Liver (tissue), 3 donors: ENCODE data around the gene KEAP1.

ENCODE experiments used
- EGR1 ChIP-seq, 2 donors: IDR thresholded peaks; 2 replicates each; pipeline ENCODE4 v1.6.1; 2016 to 2018; ENCODE audit warnings: antibody characterized with exemption in 2 of 2, low read depth in 2 of 2
- NR2F2 ChIP-seq: IDR thresholded peaks from 2 replicates; pipeline ENCODE4 v1.6.1; 2016; ENCODE audit warnings: antibody characterized with exemption
- RAD21 ChIP-seq, 2 donors: IDR thresholded peaks; 2 replicates each; pipeline ENCODE4 v1.6.1; 2016; ENCODE audit warnings: antibody characterized with exemption in 2 of 2, mild to moderate bottlenecking in 2 of 2
- RXRA ChIP-seq, 2 donors: IDR thresholded peaks; 2 replicates each; pipeline ENCODE4 v1.6.1; 2017 to 2018; ENCODE audit warnings: antibody characterized with exemption in 2 of 2, mild to moderate bottlenecking in 1 of 2
- TAF1 ChIP-seq: conservative IDR thresholded peaks from 2 replicates; pipeline ENCODE4 v1.6.1; 2016; ENCODE audit warnings: antibody characterized with exemption, mild to moderate bottlenecking
- TF ChIP-seq, protein P1 (sequence below): fragments of 150-350 bp; IDR thresholded peaks from 2 replicates; pipeline ENCODE4 v1.5.1; 2017; ENCODE audit warnings: improper control_type of control experiment, low read depth, low read length; ENCODE audit not compliant: missing input control
- TF ChIP-seq, protein P2 (sequence below): IDR thresholded peaks from 2 replicates; pipeline ENCODE4 v1.6.1; 2016; ENCODE audit warnings: antibody characterized with exemption
- TF ChIP-seq, protein P3 (sequence below): IDR thresholded peaks from 2 replicates; pipeline ENCODE4 v1.6.1; 2016; ENCODE audit warnings: antibody characterized with exemption
- TF ChIP-seq, protein P4 (sequence below): IDR thresholded peaks from 2 replicates; pipeline ENCODE4 v1.6.1; 2016; ENCODE audit warnings: antibody characterized with exemption, mild to moderate bottlenecking
- TF ChIP-seq, protein P5 (sequence below): IDR thresholded peaks from 2 replicates; pipeline ENCODE4 v1.6.1; 2016; ENCODE audit warnings: antibody characterized with exemption
- donor health status: healthy.
- donor health status: healthy.

DNA sequence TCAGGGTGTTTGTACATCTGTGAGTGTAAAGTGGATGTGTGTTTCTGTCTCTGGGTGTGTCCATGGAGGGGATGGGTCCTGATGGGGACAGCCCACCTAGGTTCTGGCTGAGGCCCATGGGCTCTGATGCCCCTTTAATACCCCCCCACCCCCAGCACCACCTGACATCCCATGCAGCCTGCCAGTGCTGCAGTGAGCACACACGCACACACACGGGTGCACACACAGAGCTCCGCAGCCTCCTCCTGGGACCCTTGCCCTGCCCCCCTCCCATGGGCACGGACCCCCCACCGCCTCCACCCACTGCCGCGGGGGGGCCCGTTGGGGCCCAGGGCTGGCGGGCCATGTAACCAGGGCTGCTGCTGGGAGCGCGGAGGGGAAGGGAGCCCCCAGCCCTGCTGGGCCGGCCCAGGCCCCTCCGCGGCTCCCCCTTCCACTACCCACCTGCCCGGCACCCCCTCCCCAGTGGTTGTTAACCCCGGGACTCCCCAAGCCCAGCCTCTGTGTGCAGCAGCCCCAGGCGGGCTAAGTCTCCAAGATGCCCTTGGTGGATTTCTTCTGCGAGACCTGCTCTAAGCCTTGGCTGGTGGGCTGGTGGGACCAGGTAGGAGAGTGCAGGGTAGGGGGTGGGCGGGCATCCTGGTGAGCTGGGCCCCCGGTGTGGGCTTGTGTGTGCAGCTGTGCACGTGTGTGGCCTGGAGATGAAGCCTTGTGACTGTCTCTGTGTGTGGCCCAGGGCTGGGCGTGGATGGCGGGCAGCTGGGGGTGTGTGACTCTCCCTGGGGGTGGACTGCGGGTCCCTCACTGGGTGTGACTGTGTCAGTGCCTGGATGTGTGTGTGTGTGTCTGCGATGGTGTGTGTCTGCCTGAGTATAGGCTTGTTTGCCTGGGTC lies 50.2 kb downstream of the KEAP1 start:
- TF ChIP-seq, protein P1, sequence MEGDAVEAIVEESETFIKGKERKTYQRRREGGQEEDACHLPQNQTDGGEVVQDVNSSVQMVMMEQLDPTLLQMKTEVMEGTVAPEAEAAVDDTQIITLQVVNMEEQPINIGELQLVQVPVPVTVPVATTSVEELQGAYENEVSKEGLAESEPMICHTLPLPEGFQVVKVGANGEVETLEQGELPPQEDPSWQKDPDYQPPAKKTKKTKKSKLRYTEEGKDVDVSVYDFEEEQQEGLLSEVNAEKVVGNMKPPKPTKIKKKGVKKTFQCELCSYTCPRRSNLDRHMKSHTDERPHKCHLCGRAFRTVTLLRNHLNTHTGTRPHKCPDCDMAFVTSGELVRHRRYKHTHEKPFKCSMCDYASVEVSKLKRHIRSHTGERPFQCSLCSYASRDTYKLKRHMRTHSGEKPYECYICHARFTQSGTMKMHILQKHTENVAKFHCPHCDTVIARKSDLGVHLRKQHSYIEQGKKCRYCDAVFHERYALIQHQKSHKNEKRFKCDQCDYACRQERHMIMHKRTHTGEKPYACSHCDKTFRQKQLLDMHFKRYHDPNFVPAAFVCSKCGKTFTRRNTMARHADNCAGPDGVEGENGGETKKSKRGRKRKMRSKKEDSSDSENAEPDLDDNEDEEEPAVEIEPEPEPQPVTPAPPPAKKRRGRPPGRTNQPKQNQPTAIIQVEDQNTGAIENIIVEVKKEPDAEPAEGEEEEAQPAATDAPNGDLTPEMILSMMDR, result no peak
- TF ChIP-seq, protein P2, sequence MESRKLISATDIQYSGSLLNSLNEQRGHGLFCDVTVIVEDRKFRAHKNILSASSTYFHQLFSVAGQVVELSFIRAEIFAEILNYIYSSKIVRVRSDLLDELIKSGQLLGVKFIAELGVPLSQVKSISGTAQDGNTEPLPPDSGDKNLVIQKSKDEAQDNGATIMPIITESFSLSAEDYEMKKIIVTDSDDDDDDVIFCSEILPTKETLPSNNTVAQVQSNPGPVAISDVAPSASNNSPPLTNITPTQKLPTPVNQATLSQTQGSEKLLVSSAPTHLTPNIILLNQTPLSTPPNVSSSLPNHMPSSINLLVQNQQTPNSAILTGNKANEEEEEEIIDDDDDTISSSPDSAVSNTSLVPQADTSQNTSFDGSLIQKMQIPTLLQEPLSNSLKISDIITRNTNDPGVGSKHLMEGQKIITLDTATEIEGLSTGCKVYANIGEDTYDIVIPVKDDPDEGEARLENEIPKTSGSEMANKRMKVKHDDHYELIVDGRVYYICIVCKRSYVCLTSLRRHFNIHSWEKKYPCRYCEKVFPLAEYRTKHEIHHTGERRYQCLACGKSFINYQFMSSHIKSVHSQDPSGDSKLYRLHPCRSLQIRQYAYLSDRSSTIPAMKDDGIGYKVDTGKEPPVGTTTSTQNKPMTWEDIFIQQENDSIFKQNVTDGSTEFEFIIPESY, result no peak
- TF ChIP-seq RAD21 (IDR thresholded peaks at IDR 0.05), result no peak
- TF ChIP-seq, protein P3, sequence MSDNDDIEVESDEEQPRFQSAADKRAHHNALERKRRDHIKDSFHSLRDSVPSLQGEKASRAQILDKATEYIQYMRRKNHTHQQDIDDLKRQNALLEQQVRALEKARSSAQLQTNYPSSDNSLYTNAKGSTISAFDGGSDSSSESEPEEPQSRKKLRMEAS, result no peak
- TF ChIP-seq, protein P4, sequence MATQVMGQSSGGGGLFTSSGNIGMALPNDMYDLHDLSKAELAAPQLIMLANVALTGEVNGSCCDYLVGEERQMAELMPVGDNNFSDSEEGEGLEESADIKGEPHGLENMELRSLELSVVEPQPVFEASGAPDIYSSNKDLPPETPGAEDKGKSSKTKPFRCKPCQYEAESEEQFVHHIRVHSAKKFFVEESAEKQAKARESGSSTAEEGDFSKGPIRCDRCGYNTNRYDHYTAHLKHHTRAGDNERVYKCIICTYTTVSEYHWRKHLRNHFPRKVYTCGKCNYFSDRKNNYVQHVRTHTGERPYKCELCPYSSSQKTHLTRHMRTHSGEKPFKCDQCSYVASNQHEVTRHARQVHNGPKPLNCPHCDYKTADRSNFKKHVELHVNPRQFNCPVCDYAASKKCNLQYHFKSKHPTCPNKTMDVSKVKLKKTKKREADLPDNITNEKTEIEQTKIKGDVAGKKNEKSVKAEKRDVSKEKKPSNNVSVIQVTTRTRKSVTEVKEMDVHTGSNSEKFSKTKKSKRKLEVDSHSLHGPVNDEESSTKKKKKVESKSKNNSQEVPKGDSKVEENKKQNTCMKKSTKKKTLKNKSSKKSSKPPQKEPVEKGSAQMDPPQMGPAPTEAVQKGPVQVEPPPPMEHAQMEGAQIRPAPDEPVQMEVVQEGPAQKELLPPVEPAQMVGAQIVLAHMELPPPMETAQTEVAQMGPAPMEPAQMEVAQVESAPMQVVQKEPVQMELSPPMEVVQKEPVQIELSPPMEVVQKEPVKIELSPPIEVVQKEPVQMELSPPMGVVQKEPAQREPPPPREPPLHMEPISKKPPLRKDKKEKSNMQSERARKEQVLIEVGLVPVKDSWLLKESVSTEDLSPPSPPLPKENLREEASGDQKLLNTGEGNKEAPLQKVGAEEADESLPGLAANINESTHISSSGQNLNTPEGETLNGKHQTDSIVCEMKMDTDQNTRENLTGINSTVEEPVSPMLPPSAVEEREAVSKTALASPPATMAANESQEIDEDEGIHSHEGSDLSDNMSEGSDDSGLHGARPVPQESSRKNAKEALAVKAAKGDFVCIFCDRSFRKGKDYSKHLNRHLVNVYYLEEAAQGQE, result no peak
- TF ChIP-seq EGR1 (IDR thresholded peaks at IDR 0.05; ENCODE audit: low read depth in 2 of 2), result no peak
- TF ChIP-seq, protein P5, sequence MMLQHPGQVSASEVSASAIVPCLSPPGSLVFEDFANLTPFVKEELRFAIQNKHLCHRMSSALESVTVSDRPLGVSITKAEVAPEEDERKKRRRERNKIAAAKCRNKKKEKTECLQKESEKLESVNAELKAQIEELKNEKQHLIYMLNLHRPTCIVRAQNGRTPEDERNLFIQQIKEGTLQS, result no peak
- TF ChIP-seq RXRA (IDR thresholded peaks at IDR 0.05), result no peak
- no peak for TF ChIP-seq TAF1
- TF ChIP-seq NR2F2, result no peak
